HUDEP-2 (cell line): Measurements from ENCODE around the gene PEX12.
A peak's percentile ranks its signal among the peaks of the same experiment; 100 is the strongest.
"Not testable (repeated sequence)": the region's sequence is repeated elsewhere in the genome, so short reads cannot be mapped to it uniquely, and the experiment has no call there.

Experiments
- DNase-seq, 76 experiments: peaks; one replicate each; lab custom pipeline; 2025; ENCODE audit not compliant: unreplicated experiment in 76 of 76; lab: John Stamatoyannopoulos, UW

The PEX12 gene

GRCh38 chr17:35578197-35578928 lies at the start of gene PEX12:
Gene PEX12 (minus strand): TSS chr17:35578571. CDS start chr17:35578021, 550 bp downstream.
- peak; percentile 13 to 97 (median 83) for DNase-seq

GRCh38 chr17:35627417-35627816 lies 49.0 kb upstream of the PEX12 start:
- no peak for DNase-seq

GRCh38 chr17:35621768-35622167 lies 43.4 kb upstream of the PEX12 start:
- DNase-seq: no peak

- DNase-seq: no peak
Observed at GRCh38 chr17:35618628-35619027, 40.3 kb upstream of the PEX12 start.

- DNase-seq: peak in 3 of 76 experiments; percentile 0 to 14 (median 9)
Observed at GRCh38 chr17:35617505-35617904, 39.1 kb upstream of the PEX12 start.

GRCh38 chr17:35616536-35616935 lies 38.2 kb upstream of the PEX12 start:
- no peak for DNase-seq

GRCh38 chr17:35614810-35615209 lies 36.4 kb upstream of the PEX12 start:
- DNase-seq: no peak

- DNase-seq: peak in 30 of 76 experiments; percentile 3 to 45 (median 16)
Observed at GRCh38 chr17:35612924-35613521, 34.7 kb upstream of the PEX12 start.

- DNase-seq: not testable (repeated sequence)
Observed at GRCh38 chr17:35610746-35611145, 32.4 kb upstream of the PEX12 start.

- DNase-seq: no peak
Observed at GRCh38 chr17:35609831-35610230, 31.5 kb upstream of the PEX12 start.

- DNase-seq: no peak
Observed at GRCh38 chr17:35607239-35607847, 29.0 kb upstream of the PEX12 start.

GRCh38 chr17:35605678-35606077 lies 27.3 kb upstream of the PEX12 start:
- no peak for DNase-seq

GRCh38 chr17:35603674-35604073 lies 25.3 kb upstream of the PEX12 start:
- DNase-seq: no peak

- DNase-seq: no peak
Observed at GRCh38 chr17:35597604-35598003, 19.2 kb upstream of the PEX12 start.

- DNase-seq: no peak
Observed at GRCh38 chr17:35596530-35597233, 18.3 kb upstream of the PEX12 start.

GRCh38 chr17:35596072-35596471 lies 17.7 kb upstream of the PEX12 start:
- DNase-seq: no peak

GRCh38 chr17:35588196-35588920 lies 10.0 kb upstream of the PEX12 start:
- DNase-seq: peak in 2 of 76 experiments; percentile 16 to 21

- peak; percentile 33 to 95 (median 87) for DNase-seq
Observed at GRCh38 chr17:35587074-35587961, 8.9 kb upstream of the PEX12 start, which contains the start of gene AP2B1. Gene AP2B1 (plus strand): TSS chr17:35587322. CDS start chr17:35594031, 6,709 bp downstream.

GRCh38 chr17:35586569-35587073 lies 8.2 kb upstream of the PEX12 start:
- DNase-seq: peak in 1 of 76 experiments; percentile 40
